NCI-H187 treated with DMSO at 0.1 percent for 48 hours (cell line): ENCODE data around the gene ARHGAP25.
A peak's percentile ranks its signal among the peaks of the same experiment; 100 is the strongest.

Experiments used
- DNase-seq: peaks from one replicate; lab custom pipeline; 2025; lab: John Stamatoyannopoulos, UW

Gene ARHGAP25

GRCh38 chr2:68734688-68735525, at the start of gene ARHGAP25:
Gene ARHGAP25, plus strand, starts transcription at chr2:68734811. Its CDS starts 389 bp downstream, at chr2:68735200.
- DNase-seq: no peak

GRCh38 chr2:68686178-68686577, 48.4 kb upstream of the ARHGAP25 start:
- DNase-seq: no peak

- no peak for DNase-seq
These were observed 47.6 kb upstream of the ARHGAP25 start for GRCh38 chr2:68687018-68687417.

GRCh38 chr2:68689553-68690537, 44.8 kb upstream of the ARHGAP25 start:
- DNase-seq: no peak

- DNase-seq: no peak
These were observed 43.8 kb upstream of the ARHGAP25 start for GRCh38 chr2:68690851-68691250.

- no peak for DNase-seq
These were observed 42.1 kb upstream of the ARHGAP25 start for GRCh38 chr2:68692511-68692910.

- DNase-seq: no peak
These were observed 40.7 kb upstream of the ARHGAP25 start for GRCh38 chr2:68693951-68694350.

- no peak for DNase-seq
These were observed 38.6 kb upstream of the ARHGAP25 start for GRCh38 chr2:68695971-68696370.

- no peak for DNase-seq
These were observed 38.1 kb upstream of the ARHGAP25 start for GRCh38 chr2:68696554-68696953.

GRCh38 chr2:68698567-68699377, 35.8 kb upstream of the ARHGAP25 start:
- DNase-seq: no peak

- no peak for DNase-seq
These were observed 34.1 kb upstream of the ARHGAP25 start for GRCh38 chr2:68700560-68700959.

- DNase-seq: no peak
These were observed 28.0 kb upstream of the ARHGAP25 start for GRCh38 chr2:68706637-68707036.

- DNase-seq: no peak
These were observed 26.0 kb upstream of the ARHGAP25 start for GRCh38 chr2:68708629-68709028.

- DNase-seq: peak; percentile 27
These were observed 25.1 kb upstream of the ARHGAP25 start for GRCh38 chr2:68709421-68709911.

- DNase-seq: no peak
These were observed 24.3 kb upstream of the ARHGAP25 start for GRCh38 chr2:68710336-68710735.

GRCh38 chr2:68710756-68711155, 23.9 kb upstream of the ARHGAP25 start:
- DNase-seq: no peak

GRCh38 chr2:68714866-68715265, 19.7 kb upstream of the ARHGAP25 start:
- DNase-seq: no peak

GRCh38 chr2:68715353-68716041, 19.1 kb upstream of the ARHGAP25 start:
- DNase-seq: no peak

GRCh38 chr2:68716604-68717304, 17.9 kb upstream of the ARHGAP25 start:
- no peak for DNase-seq

- DNase-seq: no peak
These were observed 17.3 kb upstream of the ARHGAP25 start for GRCh38 chr2:68717305-68717661.

GRCh38 chr2:68719912-68720311, 14.7 kb upstream of the ARHGAP25 start:
- no peak for DNase-seq
